ENCODE data around the gene PHEX.

Gene PHEX

GRCh38 chrX:22095286-22095685 lies 63.2 kb downstream of the PHEX start:
- in situ Hi-C loops (cut with MboI; ENCODE audit: low pct_unique_long_range_greater_than_20kb, low sequenced_read_pairs, unreplicated experiment), result no loop called here

GRCh38 chrX:22095856-22096255 lies 63.7 kb downstream of the PHEX start:
- in situ Hi-C loops (cut with MboI; ENCODE audit: low pct_unique_long_range_greater_than_20kb, low sequenced_read_pairs, unreplicated experiment), result no loop called here
- DNase-seq (ENCODE audit: low spot score), result no peak
- TF ChIP-seq CTCF (IDR thresholded peaks at IDR 0.05; ENCODE audit: extremely low read depth, insufficient read depth, missing control alignments), result no peak

More at GRCh38 chrX:22095286-22095685, 63.2 kb downstream of the PHEX start:
- TF ChIP-seq CTCF (IDR thresholded peaks at IDR 0.05; ENCODE audit: extremely low read depth, insufficient read depth, missing control alignments), result no peak
- DNase-seq (ENCODE audit: low spot score), result no peak

- in situ Hi-C loops (cut with MboI; ENCODE audit: low pct_unique_long_range_greater_than_20kb, low sequenced_read_pairs, unreplicated experiment), result no loop called here
- TF ChIP-seq CTCF (IDR thresholded peaks at IDR 0.05; ENCODE audit: extremely low read depth, insufficient read depth, missing control alignments), result no peak
- DNase-seq (ENCODE audit: low spot score), result no peak
Measured at GRCh38 chrX:22097012-22097694, 65.0 kb downstream of the PHEX start.

- no peak for TF ChIP-seq CTCF (IDR thresholded peaks at IDR 0.05; ENCODE audit: extremely low read depth, insufficient read depth, missing control alignments)
- in situ Hi-C loops (cut with MboI; ENCODE audit: low pct_unique_long_range_greater_than_20kb, low sequenced_read_pairs, unreplicated experiment), result no loop called here
- no peak for DNase-seq (ENCODE audit: low spot score)
Measured at GRCh38 chrX:22105231-22105630, 73.1 kb downstream of the PHEX start.

- in situ Hi-C loops (cut with MboI; ENCODE audit: low pct_unique_long_range_greater_than_20kb, low sequenced_read_pairs, unreplicated experiment), result no loop called here
- no peak for TF ChIP-seq CTCF (IDR thresholded peaks at IDR 0.05; ENCODE audit: extremely low read depth, insufficient read depth, missing control alignments)
Measured at GRCh38 chrX:22105971-22106370, 73.8 kb downstream of the PHEX start.

GRCh38 chrX:22109442-22109841 lies 77.3 kb downstream of the PHEX start:
- in situ Hi-C loops (cut with MboI; ENCODE audit: low pct_unique_long_range_greater_than_20kb, low sequenced_read_pairs, unreplicated experiment), result no loop called here
- no peak for TF ChIP-seq CTCF (IDR thresholded peaks at IDR 0.05; ENCODE audit: extremely low read depth, insufficient read depth, missing control alignments)
- no peak for DNase-seq (ENCODE audit: low spot score)

More at GRCh38 chrX:22105971-22106370, 73.8 kb downstream of the PHEX start:
- DNase-seq (ENCODE audit: low spot score), result no peak
